ENCODE measurements around the gene PACRG. TPM values are rescaled to one million over a fixed set of nuclear protein-coding genes. Genes with fewer than 3 reads are reported as not detected.
"Not testable (repeated sequence)": the region's sequence is repeated elsewhere in the genome, so short reads cannot be mapped to it uniquely, and the experiment has no call there.

The PACRG gene
- polyA plus RNA-seq, 4 donors: 10.9 to 21.0 (median 15.7) TPM

DNA sequence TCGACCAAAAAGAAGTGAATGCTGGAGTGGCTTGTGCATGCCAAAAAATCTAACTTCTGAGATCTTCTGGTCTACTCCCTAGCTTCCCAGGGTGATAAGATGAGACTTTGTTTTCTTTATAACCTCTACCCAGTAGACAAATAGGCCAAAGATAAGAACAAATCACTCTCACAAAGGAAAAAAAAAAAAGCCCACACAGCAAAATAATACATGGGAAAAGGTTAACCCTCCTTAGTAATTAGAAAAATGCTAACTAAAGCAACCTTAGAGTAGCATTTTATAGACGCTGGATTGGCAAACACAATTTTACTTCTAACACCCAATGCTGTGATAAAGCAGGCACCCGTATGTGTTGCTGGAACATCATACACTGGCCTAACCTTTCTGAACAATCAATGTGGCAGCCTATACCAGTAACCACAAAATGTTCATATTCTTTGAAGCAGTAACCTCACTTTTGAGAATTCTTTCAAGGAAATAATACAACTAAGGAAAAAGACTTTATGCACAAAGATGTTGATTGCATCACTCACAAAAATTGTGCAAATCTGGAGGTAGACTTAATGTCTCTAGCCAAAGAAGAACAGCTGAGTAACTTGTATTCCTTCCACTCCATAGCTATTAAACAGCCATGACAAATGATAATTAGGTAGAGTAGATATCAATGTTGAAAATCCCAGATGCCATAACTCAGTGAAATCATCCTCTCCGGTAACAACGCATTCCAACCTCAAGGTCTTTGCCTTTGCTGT, 570.5 kb downstream of the PACRG start:
- no peak for DNase-seq (ENCODE audit: low read depth in 4 of 4, low spot score in 3 of 4)

DNA sequence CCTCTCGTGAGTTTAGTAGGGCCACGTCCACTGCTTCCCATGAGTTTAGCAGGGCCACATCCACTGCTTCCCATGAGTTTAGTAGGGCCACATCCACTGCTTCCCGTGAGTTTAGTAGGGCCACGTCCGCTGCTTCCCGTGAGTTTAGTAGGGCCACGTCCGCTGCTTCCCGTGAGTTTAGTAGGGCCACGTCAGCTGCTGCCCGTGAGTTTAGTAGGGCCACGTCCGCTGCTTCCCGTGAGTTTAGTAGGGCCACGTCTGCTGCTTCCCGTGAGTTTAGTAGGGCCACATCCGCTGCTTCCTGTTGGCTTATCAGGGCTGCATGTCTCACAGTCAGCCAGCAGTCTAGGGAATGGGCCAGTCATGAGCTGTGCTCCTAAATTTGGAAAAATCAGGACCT, 573.1 kb downstream of the PACRG start:
- DNase-seq (ENCODE audit: low read depth in 4 of 4, low spot score in 3 of 4): no peak

DNA sequence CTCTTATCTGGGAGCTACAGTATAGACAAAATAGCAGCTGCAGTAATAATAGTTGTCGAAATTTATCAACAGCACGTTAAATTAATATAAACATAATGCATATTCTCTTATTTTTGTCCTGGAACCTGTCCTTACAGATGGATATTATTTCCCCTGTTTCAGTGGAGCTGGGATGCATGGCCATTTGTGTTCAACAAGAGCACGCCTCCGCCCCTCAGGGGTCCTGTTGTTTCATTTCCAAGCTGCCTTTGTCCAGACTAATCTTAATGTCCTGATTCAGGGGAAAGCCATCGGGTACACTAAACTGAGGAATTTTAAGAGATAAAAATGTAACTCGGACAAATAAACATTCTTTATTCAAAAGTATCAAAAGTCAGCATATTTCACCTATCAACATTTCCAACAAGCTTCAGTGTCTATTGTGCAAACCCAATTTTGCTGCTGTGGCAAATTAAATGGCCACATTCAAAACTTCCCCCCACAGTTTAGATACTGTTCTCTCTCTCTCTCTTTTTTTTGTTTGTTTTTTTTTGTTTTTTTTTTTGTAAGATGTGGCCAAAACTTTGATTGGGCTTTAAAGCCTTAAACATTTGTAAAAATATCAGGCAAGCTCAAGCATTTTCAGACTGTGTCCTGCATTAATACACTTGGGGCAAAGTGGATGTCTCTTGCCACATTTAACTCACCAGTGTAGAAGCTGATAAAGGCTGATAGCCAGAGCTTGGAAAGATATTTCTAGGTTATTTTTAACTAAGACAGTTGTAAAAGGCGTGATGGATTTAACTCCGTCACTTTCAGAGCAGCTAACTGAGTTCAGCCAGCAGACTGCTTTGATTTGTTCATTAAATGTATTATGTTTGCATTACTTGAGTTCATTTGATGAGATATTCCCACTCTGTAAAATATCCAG, 574.2 kb downstream of the PACRG start:
- no peak for DNase-seq (ENCODE audit: low read depth in 4 of 4, low spot score in 3 of 4)

DNA sequence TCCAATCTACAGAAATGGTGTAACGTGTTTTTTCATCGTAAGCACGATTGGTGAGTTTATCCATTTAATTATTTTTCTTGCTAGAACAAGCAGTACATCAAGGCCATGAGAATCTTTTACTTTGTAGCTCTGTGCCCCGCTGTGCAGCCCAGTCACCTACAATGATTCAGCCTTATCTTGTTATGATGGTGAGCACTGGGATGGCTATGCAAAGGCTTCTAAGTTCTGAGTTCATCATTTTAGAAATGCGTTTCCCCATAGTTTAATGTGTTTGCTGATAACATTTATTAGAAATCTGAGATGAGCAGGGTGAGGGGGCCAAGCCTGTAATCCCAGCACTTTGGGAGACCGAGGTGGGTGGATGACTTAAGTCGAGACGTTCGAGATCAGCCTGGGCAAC, 575.0 kb downstream of the PACRG start:
- DNase-seq (ENCODE audit: low read depth in 4 of 4, low spot score in 3 of 4): no peak

DNA sequence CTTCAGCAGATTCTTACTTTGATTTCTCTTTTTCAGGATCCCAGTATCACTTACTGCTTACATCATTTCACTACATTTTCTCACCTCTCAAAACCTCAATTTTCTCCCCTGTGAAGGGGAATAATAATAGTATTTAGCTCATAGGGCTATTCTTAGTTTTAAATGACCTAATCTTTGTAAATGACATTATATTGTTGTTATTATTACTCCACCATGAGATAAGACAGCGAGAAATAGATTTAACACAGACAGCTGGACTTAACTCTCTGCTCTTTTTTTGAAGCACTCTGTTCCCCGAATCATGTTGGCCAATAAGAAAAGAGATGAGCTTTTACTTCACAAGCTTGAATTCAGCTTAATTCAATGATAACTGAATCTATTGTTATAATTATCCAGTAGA, 578.2 kb downstream of the PACRG start:
- no peak for DNase-seq (ENCODE audit: low read depth in 4 of 4, low spot score in 3 of 4)

DNA sequence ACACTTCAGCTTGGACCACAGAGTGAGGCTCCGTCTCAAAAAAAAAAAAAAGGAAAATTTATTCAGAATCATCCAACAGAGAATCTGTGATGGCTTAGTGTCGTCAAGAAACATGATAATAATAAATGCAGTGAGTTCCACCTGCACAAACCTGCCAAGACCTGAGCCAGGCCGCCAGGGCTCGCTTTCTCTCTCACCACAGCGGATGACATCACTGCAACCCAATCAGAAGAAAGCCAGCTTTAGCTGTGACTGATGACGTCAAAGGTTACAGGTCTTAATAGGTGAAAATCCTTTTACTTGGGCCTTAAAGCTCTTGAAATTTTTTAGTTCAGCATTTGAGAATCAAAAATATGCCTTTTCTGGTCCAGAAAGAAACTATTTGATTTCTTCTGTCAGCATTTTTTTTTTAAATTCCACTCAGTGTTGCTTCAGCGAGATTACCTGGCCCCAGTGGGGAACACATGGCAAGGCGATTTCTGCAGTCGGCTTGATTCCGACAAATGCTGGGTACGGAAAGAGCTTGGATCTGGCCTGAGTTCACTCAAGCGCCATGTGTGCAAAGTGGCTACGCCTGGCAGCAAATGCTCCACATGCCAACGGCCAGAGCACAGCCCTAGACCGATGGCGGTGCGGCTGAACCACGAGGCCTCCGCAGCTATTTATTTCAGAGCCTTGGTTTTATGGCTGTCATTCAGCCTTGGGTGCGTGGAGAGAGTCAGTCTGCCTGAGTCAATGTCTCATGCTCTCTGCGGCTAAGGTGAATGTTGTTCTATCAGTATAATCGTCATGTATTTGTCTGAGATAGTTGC, 581.1 kb downstream of the PACRG start:
- DNase-seq (ENCODE audit: low read depth in 4 of 4, low spot score in 3 of 4): no peak

DNA sequence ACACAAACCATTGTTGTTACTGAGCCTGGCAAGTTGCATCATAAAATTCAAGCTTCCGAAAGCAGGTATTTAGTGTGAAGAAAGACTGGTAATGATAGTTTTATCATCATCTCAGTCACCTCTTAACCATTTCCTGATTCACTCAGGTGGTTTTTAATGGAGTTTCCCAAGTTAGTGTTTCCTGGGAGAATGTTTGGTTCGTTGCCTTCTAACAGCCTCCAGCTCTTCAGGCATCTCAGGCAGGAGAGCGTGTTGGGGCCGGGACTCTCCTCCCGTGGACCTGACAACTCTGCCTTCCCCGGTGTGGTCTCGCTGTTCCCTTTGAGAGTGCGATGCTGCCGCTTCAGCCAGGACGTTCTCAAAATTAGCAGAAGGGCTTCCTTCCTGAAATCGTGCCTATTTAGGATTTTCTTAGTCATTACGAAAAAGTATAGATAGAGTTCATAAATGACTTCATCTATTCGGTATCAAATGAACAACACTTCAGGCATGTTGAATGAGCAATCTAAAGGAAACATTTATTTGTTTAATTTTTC, 581.8 kb downstream of the PACRG start:
- DNase-seq (ENCODE audit: low read depth in 4 of 4, low spot score in 3 of 4): no peak

DNA sequence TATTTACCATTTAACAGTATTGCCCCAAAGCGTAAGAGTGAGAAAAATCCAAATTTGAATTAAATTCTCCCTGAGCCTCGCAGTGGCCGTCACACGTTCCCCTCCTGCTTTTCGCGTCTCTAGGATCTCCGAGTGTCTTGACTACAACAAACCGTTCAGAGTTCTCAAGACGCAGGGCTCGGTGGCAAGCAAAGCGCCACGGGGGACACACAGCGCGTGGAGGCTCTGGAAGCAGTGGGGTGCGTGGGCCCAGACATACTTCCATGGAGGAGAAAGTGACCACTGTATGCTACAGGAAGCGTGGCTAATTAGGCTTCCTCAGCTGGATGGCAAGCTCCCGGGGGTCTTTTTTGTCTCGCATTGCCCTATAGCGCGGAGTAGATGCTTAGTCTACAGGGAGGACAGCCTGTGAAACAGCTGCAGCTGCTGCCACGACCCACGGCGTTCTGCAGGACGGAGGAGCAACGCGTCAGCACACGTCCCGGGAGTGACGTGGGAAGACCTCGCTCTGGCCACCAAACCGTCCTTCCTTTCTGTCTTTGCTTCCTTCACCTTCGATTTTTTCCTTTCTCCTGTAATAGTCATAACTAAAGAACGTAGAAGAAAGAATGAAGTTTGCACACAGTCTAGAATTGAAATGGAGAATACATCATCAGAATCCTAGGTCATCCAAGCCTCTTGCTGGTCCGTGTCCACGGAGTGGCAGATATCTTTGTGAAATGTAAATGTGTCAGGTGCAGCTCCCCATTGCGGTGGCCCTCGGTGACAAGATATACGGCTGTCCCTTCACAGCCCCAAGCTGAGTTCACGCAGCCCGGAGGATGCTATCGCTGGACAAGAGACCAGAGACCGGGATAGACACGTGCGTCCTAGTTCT, 582.6 kb downstream of the PACRG start:
- no peak for DNase-seq (ENCODE audit: low read depth in 4 of 4, low spot score in 3 of 4)

DNA sequence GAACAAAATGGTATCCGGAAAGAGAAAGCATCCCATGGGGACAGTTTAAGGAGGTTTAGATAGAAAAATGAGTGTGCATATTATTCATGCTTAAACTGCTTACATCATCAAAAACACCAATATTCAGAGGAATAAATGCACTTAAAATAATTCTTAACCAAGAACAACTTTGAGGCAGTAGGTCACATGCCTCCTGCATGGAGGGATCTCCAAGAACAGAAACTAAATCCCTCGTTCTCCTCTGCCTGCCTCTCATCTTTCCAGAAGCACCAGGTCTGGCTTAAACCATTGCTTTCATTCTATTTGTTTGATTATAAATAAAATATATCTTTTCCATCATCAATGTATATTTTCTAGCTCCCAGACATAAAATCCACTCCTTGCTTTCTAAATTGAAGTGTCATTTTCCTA, 583.2 kb downstream of the PACRG start:
- no peak for DNase-seq (ENCODE audit: low read depth in 4 of 4, low spot score in 3 of 4)

DNA sequence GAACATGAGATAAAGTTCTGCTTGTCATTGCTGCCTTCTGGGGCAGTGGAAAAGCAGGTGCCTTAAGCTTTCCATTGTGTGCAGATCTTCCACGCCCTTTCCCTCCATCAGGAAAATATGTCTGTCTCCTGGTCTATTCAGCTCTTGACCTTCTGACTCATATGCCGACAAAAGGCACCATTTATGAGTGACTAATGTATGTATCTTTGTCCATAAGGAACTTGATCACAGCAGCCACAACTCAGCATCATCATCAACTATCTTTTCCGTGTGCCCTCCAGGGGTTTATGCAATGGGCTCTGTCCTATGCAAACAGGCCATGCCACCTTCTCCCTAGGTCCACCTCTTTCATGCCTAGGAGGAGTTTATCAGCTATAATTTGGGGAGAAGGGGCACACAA, 584.1 kb downstream of the PACRG start:
- DNase-seq (ENCODE audit: low read depth in 4 of 4, low spot score in 3 of 4): no peak

DNA sequence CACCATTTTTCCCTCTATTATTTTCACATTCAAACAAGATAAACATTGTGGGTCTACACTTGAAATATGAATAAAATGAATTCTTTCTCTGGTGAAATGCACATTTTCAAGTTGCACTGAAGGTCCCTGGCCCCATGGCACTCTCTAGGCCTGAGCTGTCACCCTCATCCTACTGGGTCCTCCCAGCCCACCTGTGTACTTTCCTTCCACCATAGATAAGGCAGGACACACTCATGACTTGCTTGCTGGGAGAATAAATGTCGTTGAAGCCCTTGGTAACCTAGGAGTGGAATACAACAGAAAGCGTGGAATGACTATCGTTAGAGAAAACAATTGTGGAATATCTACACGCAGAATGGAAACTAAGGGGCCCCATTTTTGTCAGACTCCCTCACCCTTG, 585.8 kb downstream of the PACRG start:
- no peak for DNase-seq (ENCODE audit: low read depth in 4 of 4, low spot score in 3 of 4)

DNA sequence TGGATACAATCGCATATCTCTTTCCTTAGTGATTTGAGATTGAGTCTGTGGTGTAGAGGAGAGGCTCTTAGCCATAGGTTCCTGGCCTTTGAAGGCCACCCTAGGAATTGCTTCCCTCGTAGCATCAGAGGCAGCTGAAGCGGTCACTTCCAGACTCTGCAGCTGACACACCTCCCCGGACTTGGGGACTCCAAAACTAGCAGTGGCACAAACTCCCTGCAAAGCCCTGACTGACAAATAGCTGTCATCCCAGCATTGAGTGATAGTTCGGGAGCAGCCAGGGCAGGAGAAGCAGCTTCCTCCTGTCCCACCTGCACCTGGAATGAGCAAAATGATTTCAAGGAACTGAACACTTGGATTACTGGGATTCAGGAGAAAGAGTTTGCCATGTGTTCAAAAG, 586.2 kb downstream of the PACRG start:
- DNase-seq (ENCODE audit: low read depth in 4 of 4, low spot score in 3 of 4): no peak

DNA sequence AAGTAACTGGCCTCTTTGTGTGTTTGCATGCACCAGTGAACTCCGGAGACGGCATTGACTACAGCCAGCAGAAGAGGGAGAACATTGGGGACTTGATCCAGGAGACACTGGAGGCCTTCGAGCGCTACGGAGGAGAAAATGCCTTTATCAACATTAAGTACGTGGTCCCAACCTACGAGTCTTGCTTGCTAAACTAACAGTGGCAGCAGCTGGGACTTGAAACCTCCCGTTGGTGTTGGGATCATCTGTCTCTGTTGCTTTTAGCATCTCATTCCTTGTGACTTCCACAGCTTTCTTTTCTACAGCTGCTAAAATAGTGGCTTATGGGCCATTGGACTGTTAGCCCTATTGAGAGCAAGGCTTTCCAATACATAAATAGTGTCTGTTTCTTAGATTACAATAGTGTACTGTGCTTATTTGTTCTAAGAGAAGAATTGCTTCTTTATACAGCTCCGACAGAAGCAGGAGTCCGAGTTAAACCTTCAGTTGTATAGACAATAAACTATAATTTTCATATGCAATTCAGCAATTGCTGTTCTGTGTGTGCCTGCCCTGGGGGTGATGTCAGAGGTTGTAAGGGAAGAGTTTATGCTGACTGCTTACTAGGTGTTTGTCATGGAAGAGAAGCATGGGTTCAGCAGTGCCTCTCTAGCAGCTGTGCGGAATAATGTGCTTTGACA, 587.2 kb downstream of the PACRG start:
- DNase-seq (ENCODE audit: low read depth in 4 of 4, low spot score in 3 of 4): no peak

DNA sequence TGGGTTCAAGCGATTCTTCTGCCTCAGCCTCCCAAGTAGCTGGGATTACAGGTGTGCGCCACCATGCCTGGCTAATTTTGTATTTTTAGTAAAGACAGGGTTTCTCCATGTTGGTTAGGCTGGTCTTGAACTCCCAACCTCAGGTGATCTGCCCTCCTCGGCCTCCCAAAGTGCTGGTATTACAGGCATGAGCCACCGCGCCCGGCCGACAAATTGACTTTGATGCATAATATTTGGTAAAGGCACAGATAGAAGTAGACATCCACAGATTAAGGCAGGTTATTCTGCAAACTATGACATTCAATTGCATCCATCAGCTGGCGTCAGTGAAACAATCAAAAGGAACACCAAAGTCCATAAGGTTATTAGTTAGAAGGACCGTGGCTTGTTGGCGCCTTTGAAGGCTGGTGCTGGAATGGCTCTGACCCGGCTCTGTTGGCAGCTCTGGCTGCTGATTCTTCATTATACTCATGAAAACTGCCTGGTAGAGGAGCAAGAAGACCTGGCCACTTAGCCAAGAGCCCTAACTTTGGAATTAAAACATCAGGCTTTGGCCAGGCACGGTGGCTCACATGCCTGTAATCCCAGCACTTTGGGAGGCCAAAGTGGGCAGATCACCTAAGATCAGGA, 589.2 kb downstream of the PACRG start:
- not testable (repeated sequence) for DNase-seq (ENCODE audit: low read depth in 4 of 4, low spot score in 3 of 4)

DNA sequence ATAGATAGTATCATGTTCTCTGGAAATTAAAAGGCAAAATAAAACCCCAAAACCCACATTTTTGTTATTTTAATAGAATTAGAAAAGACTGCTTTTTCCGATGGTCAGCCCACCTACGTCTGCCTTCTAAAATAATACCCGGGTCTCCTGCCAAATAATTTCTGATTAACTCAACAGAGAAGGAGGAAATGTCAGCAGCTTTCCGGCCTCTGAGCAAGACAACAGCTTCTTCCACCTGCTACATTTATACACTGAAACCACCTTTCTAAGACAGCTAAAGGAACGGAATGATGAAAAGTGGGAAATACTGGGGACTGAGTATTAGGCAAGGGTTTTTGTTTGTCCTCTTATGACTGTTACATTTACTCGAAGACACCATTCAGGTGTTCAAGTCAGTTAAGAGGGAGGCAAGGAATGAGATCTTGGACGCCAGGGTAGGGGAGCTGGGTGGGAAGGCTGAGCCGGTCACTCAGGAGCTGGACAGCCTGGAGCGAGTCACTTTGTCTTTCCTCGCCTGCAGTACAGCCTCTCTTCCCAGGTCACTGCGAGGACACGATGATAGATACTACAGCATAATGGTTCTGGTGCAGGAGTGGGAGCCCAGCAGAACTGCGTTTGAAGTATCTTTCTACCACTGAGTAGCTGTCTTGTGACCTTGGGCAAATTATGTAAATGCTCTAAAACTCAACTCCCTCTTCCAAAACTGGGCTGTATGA, 590.5 kb downstream of the PACRG start:
- DNase-seq (ENCODE audit: low read depth in 4 of 4, low spot score in 3 of 4): no peak

DNA sequence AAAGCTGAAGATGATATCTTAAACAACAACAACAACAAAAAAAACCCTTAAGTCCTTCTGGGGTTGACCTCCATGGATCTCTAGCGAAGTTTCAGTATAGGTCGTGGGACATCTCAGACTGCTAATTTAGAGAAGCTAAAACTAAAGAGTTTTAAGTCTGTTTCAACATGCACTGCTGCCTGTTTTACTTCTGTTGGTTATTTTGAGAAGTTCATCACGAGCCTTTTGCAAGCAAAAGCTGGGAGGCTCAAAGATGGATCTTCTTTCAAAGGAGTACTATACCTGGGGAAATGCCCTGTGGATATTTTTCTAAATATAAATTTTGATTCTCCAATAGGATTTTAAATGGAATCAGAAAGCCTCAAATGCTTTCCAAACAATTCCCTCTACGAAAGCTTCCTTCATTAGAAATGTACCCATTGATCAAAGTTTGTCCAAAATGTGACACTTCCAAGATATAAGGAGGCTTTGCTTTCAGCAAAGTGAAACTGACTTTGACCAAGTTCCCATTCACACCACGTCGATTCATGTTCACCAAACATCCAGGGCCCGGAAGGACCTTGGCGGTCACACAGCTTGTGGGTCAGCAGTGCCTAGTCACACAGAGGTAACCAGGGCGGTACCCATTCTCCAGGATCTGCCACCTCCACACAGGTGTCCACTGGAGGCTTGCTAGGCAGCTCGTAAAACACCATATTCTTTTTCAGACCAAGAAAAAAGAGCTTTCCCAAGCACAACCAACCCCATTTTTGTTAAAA, 592.0 kb downstream of the PACRG start:
- no peak for DNase-seq (ENCODE audit: low read depth in 4 of 4, low spot score in 3 of 4)

DNA sequence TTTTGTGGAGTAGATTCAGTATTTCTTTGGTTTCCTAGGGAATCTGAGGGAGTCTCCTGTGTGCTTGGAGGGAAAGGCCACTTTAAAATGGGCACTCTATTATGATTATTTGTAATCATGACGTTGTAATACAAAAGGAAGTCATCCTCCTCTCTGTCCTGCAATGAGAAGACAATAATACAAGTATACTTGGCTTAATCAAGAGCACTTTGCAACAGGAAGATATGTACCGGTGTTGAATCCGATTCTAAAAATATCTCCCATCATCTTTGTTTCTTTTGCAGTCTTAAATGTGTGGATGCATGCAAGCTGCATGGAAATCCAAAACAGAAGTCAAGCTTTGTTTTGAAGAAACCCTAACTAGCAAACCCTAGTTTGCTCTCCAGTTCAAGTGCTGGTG, 592.6 kb downstream of the PACRG start:
- DNase-seq (ENCODE audit: low read depth in 4 of 4, low spot score in 3 of 4): no peak
